ENCODE data around the gene ZSCAN9.

The ZSCAN9 gene

GRCh38 chr6:28224131-28225055 is 682 bp upstream of the ZSCAN9 start:
- no peak for DNase-seq

- no peak for DNase-seq
Observed at GRCh38 chr6:28226460-28226859, 1.4 kb downstream of the ZSCAN9 start.

- DNase-seq = no peak
Observed at GRCh38 chr6:28232785-28233184, 7.7 kb downstream of the ZSCAN9 start.

GRCh38 chr6:28235912-28236452 is 10.9 kb downstream of the ZSCAN9 start:
- DNase-seq = no peak

GRCh38 chr6:28239636-28240035 is 14.6 kb downstream of the ZSCAN9 start:
- DNase-seq = no peak

GRCh38 chr6:28240471-28240870 is 15.4 kb downstream of the ZSCAN9 start:
- no peak for DNase-seq

GRCh38 chr6:28243946-28244345 is 18.9 kb downstream of the ZSCAN9 start:
- no peak for DNase-seq

GRCh38 chr6:28245206-28245941 is 20.3 kb downstream of the ZSCAN9 start:
- no peak for DNase-seq

GRCh38 chr6:28248916-28249315 is 23.8 kb downstream of the ZSCAN9 start:
- no peak for DNase-seq

GRCh38 chr6:28250747-28251146 is 25.7 kb downstream of the ZSCAN9 start:
- no peak for DNase-seq

- no peak for DNase-seq
Observed at GRCh38 chr6:28251661-28252008, 26.6 kb downstream of the ZSCAN9 start.

- peak; percentile 80 for DNase-seq
Observed at GRCh38 chr6:28252009-28252975, 27.2 kb downstream of the ZSCAN9 start, which contains the start of gene ZKSCAN4. Gene ZKSCAN4 (minus strand): TSS chr6:28252269. CDS start chr6:28251980, 289 bp downstream.

GRCh38 chr6:28254121-28254519 is 29.0 kb downstream of the ZSCAN9 start:
- peak; percentile 25 for DNase-seq

GRCh38 chr6:28257042-28257441 is 32.0 kb downstream of the ZSCAN9 start:
- no peak for DNase-seq

- peak; percentile 78 for DNase-seq
Observed at GRCh38 chr6:28258877-28259777, 34.1 kb downstream of the ZSCAN9 start, which contains the start of gene NKAPL. Gene NKAPL (plus strand): TSS chr6:28259297. CDS start chr6:28259372, 75 bp downstream.

GRCh38 chr6:28263922-28264321 is 38.8 kb downstream of the ZSCAN9 start:
- DNase-seq = no peak

- no peak for DNase-seq
Observed at GRCh38 chr6:28264834-28265401, 39.8 kb downstream of the ZSCAN9 start.

GRCh38 chr6:28266563-28266961 is 41.5 kb downstream of the ZSCAN9 start:
- no peak for DNase-seq

GRCh38 chr6:28266962-28267694 is 42.1 kb downstream of the ZSCAN9 start, which contains the start of gene ZSCAN26:
Gene ZSCAN26 (plus strand): TSS chr6:28267143. CDS start chr6:28271920, 4,777 bp downstream.
- DNase-seq = peak; percentile 88

- no peak for DNase-seq
Observed at GRCh38 chr6:28267695-28268059, 42.6 kb downstream of the ZSCAN9 start.

Data from CD4-positive, alpha-beta T cell treated with Interleukin-15 for 1 hour (primary cell).